Mucosa of descending colon (tissue), 3 donors: ENCODE results near the gene NPB. TPM values are rescaled to one million over a fixed set of nuclear protein-coding genes. Genes with fewer than 3 reads are reported as not detected.

Experiments used
- ATAC-seq: fragments of 200-7000 bp; cut with Tn5 transposase; one replicate; pipeline ENCODE4 v1.9.1; 2020; ENCODE audit warnings: mild to moderate bottlenecking, moderate library complexity
- DNase-seq, 3 donors: peaks; one replicate each; pipeline ENCODE4 v3.0.0-alpha.2; 2020
- H3K36me3 ChIP-seq: fragments of 200-600 bp; one replicate; pipeline ENCODE4 v1.8.0; 2021; ENCODE audit warnings: low read depth, mild to moderate bottlenecking
- H3K4me1 ChIP-seq: fragments of 200-600 bp; one replicate; pipeline ENCODE4 v1.8.0; 2021; ENCODE audit warnings: low read depth, mild to moderate bottlenecking
- H3K4me3 ChIP-seq: fragments of 200-600 bp; one replicate; pipeline ENCODE4 v1.8.0; 2021; ENCODE audit warnings: mild to moderate bottlenecking
- H3K9me3 ChIP-seq: fragments of 200-600 bp; one replicate; pipeline ENCODE4 v1.8.0; 2021; ENCODE audit warnings: mild to moderate bottlenecking
- intact Hi-C, 2 donors: fragments of 100-400 bp; cut with DNase I in 1 of 2; cut with micrococcal nuclease in 1 of 2; formaldehyde crosslinking; loops; one replicate each; pipeline versions ENCODE4 v1.11.0 to v1.11.1; 2022; cut with DNase I, micrococcal nuclease
- total RNA-seq, 3 donors: library from RNA; stranded (reverse); fragmentation: NEBNext Ultra II Directional in 2 of 3; extraction: Animal tissue kit (Norgen Biotek cat#: 25700) in 2 of 3; gene quantifications; one replicate each; pipeline versions ENCODE4 v1.2.1 to v1.2.4, GENCODE V29; 2021 to 2023
- TF ChIP-seq, protein P1 (sequence below): fragments of 200-600 bp; IDR thresholded peaks from one replicate; pipeline ENCODE4 v1.8.0; 2022; ENCODE audit warnings: antibody characterized with exemption, mild to moderate bottlenecking
- donor health status: DM: no; HTN: no; CAD: no; lungs with moderate emphysema.
- donor health status: DM: no; HTN: no; CAD: no.
- donor health status: DM: no; HTN: yes; CAD: no.

NPB gene
- total RNA-seq, 3 donors from 2014 or later = 0.12 to 0.51 (median 0.26) TPM

DNA sequence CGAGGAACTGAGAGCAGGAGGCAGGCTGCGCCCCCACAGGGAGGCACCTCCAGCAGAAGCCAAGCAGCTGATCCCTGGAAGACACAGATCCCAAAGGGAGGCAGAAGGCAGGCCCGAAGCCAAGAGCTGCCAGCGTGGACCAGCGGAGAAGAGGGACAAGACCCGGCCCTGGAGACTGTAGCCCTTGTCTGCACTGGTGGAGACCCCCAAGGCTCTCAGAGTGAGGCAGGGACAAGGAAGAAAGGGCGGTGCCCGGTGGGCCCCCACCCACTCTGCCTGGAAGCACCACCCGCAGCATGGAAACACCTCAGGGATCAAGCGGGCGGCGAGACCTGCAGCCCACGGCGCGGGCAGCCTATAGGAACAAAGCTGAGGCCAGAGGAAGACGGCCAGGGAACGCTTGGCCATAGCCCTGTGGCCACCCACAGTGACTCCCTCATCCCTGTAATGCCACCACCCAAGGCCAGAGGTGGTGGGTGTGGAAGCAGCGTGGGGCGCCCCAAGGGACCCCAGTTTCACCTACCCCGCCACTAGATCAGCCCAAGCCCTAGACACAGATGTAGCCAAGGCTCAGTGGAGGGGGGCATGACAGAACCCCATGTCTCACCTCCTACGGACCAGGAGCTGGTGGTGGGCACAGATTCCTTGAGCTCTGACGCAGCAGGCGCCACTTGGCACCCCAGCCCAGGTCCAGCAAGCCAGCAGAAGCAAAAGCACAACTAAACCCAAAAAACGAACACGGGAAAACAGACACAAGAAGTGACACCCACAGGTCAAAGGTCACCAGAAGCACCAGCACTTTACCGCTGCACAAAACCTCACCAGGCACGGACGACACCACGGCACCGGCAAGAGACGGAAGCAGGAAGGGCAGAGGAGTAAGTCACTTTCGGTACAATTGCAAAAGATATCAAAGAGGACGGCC is 18.8 kb downstream of the NPB start:
- ATAC-seq = no peak
- no peaks in the 10 kb centered on the region for H3K9me3 ChIP-seq
- no peaks in the 10 kb centered on the region for H3K36me3 ChIP-seq
- TF ChIP-seq, protein P1, sequence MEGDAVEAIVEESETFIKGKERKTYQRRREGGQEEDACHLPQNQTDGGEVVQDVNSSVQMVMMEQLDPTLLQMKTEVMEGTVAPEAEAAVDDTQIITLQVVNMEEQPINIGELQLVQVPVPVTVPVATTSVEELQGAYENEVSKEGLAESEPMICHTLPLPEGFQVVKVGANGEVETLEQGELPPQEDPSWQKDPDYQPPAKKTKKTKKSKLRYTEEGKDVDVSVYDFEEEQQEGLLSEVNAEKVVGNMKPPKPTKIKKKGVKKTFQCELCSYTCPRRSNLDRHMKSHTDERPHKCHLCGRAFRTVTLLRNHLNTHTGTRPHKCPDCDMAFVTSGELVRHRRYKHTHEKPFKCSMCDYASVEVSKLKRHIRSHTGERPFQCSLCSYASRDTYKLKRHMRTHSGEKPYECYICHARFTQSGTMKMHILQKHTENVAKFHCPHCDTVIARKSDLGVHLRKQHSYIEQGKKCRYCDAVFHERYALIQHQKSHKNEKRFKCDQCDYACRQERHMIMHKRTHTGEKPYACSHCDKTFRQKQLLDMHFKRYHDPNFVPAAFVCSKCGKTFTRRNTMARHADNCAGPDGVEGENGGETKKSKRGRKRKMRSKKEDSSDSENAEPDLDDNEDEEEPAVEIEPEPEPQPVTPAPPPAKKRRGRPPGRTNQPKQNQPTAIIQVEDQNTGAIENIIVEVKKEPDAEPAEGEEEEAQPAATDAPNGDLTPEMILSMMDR = no peak
- H3K4me1 ChIP-seq = peaks cover 60% of the 10 kb centered on the region
- intact Hi-C loops = no loop called here
- no peak for DNase-seq
- no peak overlapping the region for H3K4me3 ChIP-seq

DNA sequence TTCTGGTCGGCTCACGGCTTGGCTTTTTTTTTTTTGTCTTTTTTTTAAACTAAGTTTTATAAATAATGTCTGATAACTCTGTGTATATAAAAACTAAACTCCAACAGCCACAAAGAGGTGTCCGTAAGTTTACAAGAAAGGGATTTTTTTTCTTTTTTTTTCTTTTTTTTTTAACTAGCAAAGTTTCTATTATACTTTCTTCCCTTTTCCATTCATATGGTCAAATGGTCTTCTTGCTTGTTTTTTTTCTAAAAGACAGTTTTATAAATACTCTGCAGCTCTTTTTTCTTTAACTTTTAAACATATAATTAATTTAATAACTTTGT is 19.5 kb downstream of the NPB start:
- no peak overlapping the region for H3K4me3 ChIP-seq
- intact Hi-C loops = no loop called here
- H3K9me3 ChIP-seq = no peaks in the 10 kb centered on the region
- TF ChIP-seq, protein P1 = no peak
- no peaks in the 10 kb centered on the region for H3K36me3 ChIP-seq
- DNase-seq (no peak), ATAC-seq (no peak)
- peaks cover 60% of the 10 kb centered on the region for H3K4me1 ChIP-seq

DNA sequence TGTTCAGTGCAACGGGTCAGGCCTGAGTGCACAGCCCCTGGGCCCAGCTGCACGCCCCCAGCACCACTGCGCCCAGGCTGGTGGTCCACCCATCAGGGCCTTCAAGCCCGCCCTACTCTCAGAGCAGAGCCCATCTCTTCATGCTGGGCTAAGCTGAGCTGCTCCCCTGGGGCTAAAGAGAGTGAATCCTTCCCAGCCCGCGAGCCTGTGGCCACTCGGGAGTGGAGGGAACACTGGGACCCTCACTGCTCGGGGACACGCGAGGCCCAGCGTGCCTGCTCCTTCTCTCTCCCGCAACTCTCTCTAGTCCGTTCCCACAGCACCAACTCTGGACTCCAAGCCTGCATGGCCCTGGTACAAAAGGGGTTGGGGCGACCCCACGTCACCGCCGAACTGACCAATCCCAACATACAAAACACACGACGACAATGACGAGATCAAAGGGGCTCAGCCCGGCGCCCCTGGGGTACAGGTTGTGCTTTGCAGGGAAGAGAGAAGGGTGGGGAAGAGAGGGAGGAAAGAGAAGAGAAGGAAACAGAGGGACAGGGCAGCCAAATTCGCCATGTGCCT is 20.0 kb downstream of the NPB start:
- TF ChIP-seq, protein P1 = no peak
- no peak for DNase-seq
- intact Hi-C loops = no loop called here
- no peaks in the 10 kb centered on the region for H3K36me3 ChIP-seq
- ATAC-seq = no peak
- no peaks in the 10 kb centered on the region for H3K9me3 ChIP-seq
- peaks cover 56% of the 10 kb centered on the region for H3K4me1 ChIP-seq
- no peak overlapping the region for H3K4me3 ChIP-seq

DNA sequence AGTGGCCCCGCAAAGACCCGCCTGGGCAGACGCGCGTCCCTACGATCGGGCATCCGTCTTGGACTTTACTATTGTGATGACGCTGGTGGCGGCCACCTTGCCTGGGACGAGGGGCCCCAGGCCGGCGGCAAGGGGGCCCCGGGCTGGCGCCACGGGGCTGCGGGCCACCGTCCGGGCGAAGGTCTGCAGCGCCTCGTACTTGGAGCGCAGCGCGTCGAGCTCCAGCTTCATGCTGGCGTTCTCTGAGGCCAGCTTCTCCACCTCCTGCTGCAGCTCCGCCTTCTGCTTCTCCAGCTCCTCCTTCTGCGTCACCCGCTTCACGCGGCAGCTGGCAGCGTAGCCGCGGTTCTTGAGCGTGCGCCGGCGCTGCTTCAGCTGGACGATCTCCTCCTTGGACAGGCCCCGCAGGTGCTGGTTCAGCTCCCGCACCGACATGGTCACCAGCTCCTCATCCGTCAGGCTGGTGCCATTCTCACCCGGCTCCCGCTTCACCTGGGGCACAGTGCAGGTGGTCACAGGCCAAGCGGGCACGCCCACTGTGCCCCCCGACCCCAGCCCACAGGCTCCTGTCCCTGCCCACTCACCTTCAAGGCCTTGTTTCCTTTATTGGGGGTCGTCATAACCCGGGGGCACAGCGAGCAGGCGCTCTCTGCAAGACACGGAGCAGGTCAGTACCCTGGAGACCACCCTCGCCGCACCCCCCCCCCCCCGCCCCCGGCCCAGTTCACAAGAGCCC is 20.7 kb downstream of the NPB start:
- Histone ChIP-seq H3K4me1 (peaks cover 56% of the 10 kb centered on the region), H3K4me3 (no peak overlapping the region), H3K36me3 (no peaks in the 10 kb centered on the region), H3K9me3 (no peaks in the 10 kb centered on the region)
- TF ChIP-seq, protein P1 = no peak
- DNase-seq = no peak
- intact Hi-C loops = no loop called here
- no peak for ATAC-seq

DNA sequence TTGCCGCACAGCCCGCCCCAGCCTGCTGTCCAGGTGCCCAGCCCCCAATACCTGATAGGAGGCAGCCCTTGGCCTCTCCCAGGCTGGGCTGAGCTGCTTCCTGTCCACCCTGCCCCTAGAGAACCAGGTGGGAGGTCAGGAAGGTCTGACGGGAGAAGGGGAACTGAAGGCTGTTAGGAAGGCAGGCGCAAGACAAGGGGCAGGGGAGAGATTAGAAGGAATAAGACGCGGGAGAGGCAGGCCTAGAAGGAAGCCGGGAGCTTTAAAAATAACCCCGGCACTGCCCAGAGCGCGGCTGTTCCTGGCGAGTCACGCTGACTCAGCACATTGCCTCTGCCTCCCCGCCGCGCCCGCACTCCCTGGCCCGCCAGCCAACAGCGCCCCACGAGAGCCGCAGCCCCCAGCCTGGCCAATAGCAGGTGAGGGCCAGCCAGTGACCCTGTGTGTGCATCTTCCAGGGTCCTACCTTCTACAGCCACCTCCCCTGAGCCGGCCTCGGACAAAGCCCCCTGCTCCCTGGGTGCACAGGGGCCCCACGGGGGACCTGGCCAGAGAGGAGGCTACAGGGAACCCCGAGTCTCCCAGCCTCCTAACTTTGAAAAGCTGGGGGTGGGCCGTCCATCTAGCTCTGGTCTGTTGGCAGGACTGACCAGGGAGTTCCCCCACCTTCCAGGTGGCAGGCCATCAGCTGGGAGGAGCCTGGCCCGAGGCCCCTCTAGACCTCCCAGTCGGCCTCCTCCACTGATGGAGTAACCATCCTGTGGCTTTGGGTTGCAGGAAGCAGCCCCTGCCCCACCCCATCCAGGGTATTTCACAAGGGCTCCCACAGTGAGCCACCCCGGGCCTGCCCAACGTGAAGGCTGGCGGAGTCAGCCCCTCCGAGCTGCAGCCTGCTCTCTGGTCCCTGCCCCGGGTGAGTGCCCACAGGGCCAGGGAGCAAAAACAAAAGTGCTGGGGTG is 21.5 kb downstream of the NPB start:
- Histone ChIP-seq H3K36me3 (no peaks in the 10 kb centered on the region), H3K4me3 (no peak overlapping the region), H3K4me1 (peaks cover 59% of the 10 kb centered on the region), H3K9me3 (no peaks in the 10 kb centered on the region)
- TF ChIP-seq, protein P1 = no peak
- DNase-seq (peak; percentile 83 to 88 (median 86)), ATAC-seq (peak; percentile 49)
- intact Hi-C loops = no loop called here
